HL-60 (cell line): Measurements from ENCODE around the gene SH3RF3.

ENCODE experiments used
- DNase-seq, 2 experiments: peaks; one replicate each; pipeline ENCODE4 v3.0.0-alpha.2; 2010 to 2020; ENCODE audit warnings: low read depth in 1 of 2, low spot score in 1 of 2
- H3K27ac ChIP-seq: fragments of 250-450 bp; sonication (Bioruptor Pico); replicated peaks from 2 replicates; pipeline ENCODE4 v1.5.1; 2020; ENCODE audit warnings: mild to moderate bottlenecking, moderate library complexity
- H3K27me3 ChIP-seq: fragments of 250-450 bp; sonication (Bioruptor Pico); 2 replicates; pipeline ENCODE4 v1.5.1; 2021; ENCODE audit warnings: mild to moderate bottlenecking, moderate library complexity; ENCODE audit not compliant: insufficient read depth, poor library complexity, severe bottlenecking
- H3K4me3 ChIP-seq: replicated peaks from 2 replicates; pipeline ENCODE4 v1.5.1; 2011; ENCODE audit warnings: mild to moderate bottlenecking, control low read depth, low read length; ENCODE audit not compliant: insufficient read depth
- CTCF ChIP-seq: IDR thresholded peaks from one replicate; pipeline ENCODE4 v1.5.1; 2011; ENCODE audit warnings: low read length, control low read depth, inconsistent platforms; ENCODE audit not compliant: insufficient read depth
- GABPA ChIP-seq: IDR thresholded peaks from 2 replicates; pipeline ENCODE4 v1.6.1; 2012; ENCODE audit warnings: low read depth
- POLR2AphosphoS5 ChIP-seq: IDR thresholded peaks from 2 replicates; pipeline ENCODE4 v1.6.1; 2012; ENCODE audit warnings: low read depth
- SPI1 ChIP-seq: IDR thresholded peaks from 2 replicates; pipeline ENCODE4 v1.6.1; 2012; ENCODE audit warnings: low read depth, mild to moderate bottlenecking, borderline replicate concordance
- TF ChIP-seq, protein P1 (sequence below): IDR thresholded peaks from 2 replicates; pipeline ENCODE4 v1.6.1; 2012; ENCODE audit warnings: low read depth; ENCODE audit not compliant: insufficient replicate concordance

Gene SH3RF3

DNA sequence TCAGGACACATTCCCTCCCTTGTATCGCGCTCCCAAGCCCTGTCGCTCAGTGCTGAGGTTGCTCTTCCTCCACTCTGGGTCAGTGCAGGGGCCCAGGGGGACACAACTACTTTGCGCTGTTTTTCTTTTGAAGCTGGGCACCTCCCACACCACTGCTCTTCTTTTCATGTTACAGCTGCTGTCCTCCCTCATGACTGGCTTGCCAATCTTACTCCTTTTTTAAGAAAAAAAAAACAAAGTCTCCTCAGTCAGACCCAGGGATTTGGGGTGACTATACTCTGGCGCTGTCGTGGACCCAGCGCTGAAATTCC is 264.6 kb downstream of the SH3RF3 start:
- DNase-seq = no peak
- TF ChIP-seq, protein P1, sequence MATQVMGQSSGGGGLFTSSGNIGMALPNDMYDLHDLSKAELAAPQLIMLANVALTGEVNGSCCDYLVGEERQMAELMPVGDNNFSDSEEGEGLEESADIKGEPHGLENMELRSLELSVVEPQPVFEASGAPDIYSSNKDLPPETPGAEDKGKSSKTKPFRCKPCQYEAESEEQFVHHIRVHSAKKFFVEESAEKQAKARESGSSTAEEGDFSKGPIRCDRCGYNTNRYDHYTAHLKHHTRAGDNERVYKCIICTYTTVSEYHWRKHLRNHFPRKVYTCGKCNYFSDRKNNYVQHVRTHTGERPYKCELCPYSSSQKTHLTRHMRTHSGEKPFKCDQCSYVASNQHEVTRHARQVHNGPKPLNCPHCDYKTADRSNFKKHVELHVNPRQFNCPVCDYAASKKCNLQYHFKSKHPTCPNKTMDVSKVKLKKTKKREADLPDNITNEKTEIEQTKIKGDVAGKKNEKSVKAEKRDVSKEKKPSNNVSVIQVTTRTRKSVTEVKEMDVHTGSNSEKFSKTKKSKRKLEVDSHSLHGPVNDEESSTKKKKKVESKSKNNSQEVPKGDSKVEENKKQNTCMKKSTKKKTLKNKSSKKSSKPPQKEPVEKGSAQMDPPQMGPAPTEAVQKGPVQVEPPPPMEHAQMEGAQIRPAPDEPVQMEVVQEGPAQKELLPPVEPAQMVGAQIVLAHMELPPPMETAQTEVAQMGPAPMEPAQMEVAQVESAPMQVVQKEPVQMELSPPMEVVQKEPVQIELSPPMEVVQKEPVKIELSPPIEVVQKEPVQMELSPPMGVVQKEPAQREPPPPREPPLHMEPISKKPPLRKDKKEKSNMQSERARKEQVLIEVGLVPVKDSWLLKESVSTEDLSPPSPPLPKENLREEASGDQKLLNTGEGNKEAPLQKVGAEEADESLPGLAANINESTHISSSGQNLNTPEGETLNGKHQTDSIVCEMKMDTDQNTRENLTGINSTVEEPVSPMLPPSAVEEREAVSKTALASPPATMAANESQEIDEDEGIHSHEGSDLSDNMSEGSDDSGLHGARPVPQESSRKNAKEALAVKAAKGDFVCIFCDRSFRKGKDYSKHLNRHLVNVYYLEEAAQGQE = no peak
- TF ChIP-seq CTCF (no peak), POLR2AphosphoS5 (no peak), SPI1 (no peak), GABPA (no peak)
- no peaks in the 10 kb centered on the region for H3K27me3 ChIP-seq
- H3K4me3 ChIP-seq = no peak overlapping the region
- H3K27ac ChIP-seq = no peak overlapping the region

GRCh38 chr2:109395494-109396201 is 266.6 kb downstream of the SH3RF3 start:
- no peaks in the 10 kb centered on the region for H3K27me3 ChIP-seq
- no peak overlapping the region for H3K4me3 ChIP-seq
- H3K27ac ChIP-seq = no peak overlapping the region
- TF ChIP-seq SPI1 (no peak), GABPA (no peak), POLR2AphosphoS5 (no peak), CTCF (no peak)
- TF ChIP-seq, protein P1 = no peak
- DNase-seq = no peak

DNA sequence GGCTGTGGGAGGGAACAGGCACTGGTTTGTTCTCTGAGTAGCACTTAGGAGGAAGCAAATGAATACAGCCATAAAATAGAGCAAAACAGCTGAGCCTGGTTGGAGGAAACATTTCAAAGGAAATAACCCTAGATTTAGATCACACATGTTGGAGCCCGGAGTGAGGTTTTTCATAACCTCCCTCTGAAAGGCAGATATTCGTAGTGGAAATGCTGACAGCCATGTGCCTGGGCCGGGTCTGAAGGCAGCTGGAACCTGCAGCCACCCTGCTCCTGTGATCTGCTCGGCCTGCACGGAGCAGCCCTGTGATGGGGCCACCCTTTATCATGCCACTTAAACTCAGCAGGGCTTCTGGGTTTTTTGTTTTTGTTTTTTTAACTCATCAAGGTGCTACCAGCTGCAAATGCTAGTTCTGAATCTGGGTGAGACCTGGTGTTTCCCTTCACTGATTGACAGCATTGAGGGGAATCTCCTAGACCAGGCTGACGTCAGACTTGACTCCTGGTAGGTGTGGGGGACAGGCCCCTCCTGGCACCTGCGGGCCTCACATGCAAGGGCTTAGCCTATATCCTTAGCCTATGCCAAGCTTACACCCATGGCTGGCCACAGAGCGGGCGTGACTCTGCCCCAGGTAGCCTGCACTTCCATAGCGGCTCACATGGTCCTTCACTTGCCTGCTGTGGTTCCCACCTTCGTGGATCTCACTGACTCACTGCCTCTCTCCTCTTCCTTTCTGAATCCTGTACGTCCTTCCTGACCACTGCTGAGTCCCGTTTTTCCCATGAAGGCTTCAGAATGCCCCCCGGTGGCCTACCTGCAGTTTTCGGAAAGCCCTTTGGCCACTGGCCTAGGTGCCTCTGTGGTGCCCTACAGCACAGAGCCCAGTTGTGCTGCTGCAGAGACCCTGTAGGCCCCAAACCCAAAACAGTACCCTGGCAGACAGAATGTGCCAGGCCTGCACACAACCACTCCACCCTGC is 267.5 kb downstream of the SH3RF3 start:
- no peaks in the 10 kb centered on the region for H3K27me3 ChIP-seq
- H3K4me3 ChIP-seq = no peak overlapping the region
- DNase-seq = no peak
- H3K27ac ChIP-seq = no peak overlapping the region
- TF ChIP-seq GABPA (no peak), POLR2AphosphoS5 (no peak), SPI1 (no peak), CTCF (no peak)
- TF ChIP-seq, protein P1 = no peak
